HepG2 (cell line): ENCODE measurements around the gene CYTH1. TPM values are rescaled to one million over a fixed set of nuclear protein-coding genes. Genes with fewer than 3 reads are reported as not detected.

Source experiments
- CBX5 ChIP-seq: sonication (generic); formaldehyde crosslinking; IDR thresholded peaks from 2 replicates; pipeline ENCODE4 v1.4.0; 2020; ENCODE audit warnings: missing genetic modification reagents, borderline replicate concordance
- JARID2 ChIP-seq: sonication (generic); formaldehyde crosslinking; IDR thresholded peaks from 2 replicates; pipeline ENCODE4 v1.8.1; 2023; ENCODE audit warnings: missing genetic modification reagents, inconsistent platforms; ENCODE audit not compliant: insufficient replicate concordance
- KIAA2018 ChIP-seq: sonication (generic); formaldehyde crosslinking; IDR thresholded peaks from 2 replicates; pipeline ENCODE4 v1.5.0; 2020; ENCODE audit warnings: mild to moderate bottlenecking, missing genetic modification reagents, borderline replicate concordance
- NFE2 ChIP-seq: sonication (generic); formaldehyde crosslinking; IDR thresholded peaks from 2 replicates; pipeline ENCODE4 v1.4.0; 2020; ENCODE audit warnings: missing genetic modification reagents
- ZBTB37 ChIP-seq: sonication (generic); formaldehyde crosslinking; IDR thresholded peaks from 2 replicates; pipeline ENCODE4 v1.4.0; 2020; ENCODE audit warnings: mild to moderate bottlenecking, missing genetic modification reagents
- ZBTB44 ChIP-seq: sonication (generic); formaldehyde crosslinking; IDR thresholded peaks from 2 replicates; pipeline ENCODE4 v1.4.0; 2020; ENCODE audit warnings: missing genetic modification reagents
- ZNF547 ChIP-seq: sonication (generic); formaldehyde crosslinking; IDR thresholded peaks from 2 replicates; pipeline ENCODE4 v1.5.1; 2020; ENCODE audit warnings: mild to moderate bottlenecking, missing genetic modification reagents
- ZNF75D ChIP-seq: sonication (generic); formaldehyde crosslinking; IDR thresholded peaks from 2 replicates; pipeline ENCODE4 v1.8.1; 2023; ENCODE audit warnings: missing genetic modification reagents, mild to moderate bottlenecking, borderline replicate concordance
- ZNF784 ChIP-seq: sonication (generic); formaldehyde crosslinking; IDR thresholded peaks from 2 replicates; pipeline ENCODE4 v1.5.1; 2020; ENCODE audit warnings: missing genetic modification reagents, mild to moderate bottlenecking, borderline replicate concordance
- polyA plus RNA-seq, 8 experiments: library from polyadenylated mRNA; depleted of rRNA in 3 of 8; stranded (reverse) in 7 of 8; unstranded in 1 of 8; fragments of >200 nt; fragmentation: Illumina TruSeq in 4 of 8; extraction: Trizol in 4 of 8; gene quantifications; 2 replicates each; pipeline versions ENCODE4 v1.2.1 to v1.2.3, GENCODE V29; 2011 to 2016; ENCODE audit warnings: low read depth in 4 of 8, missing spikeins in 1 of 8, mixed read lengths in 1 of 8; ENCODE audit not compliant: insufficient read depth in 1 of 8
- total RNA-seq, 5 experiments: library from RNA; depleted of rRNA; stranded (reverse); fragments of >200 nt; fragmentation: Illumina TruSeq; extraction: Trizol; gene quantifications; 2 replicates each; pipeline ENCODE4 v1.2.3, GENCODE V29; 2016; ENCODE audit warnings: low read depth in 1 of 5
- TF ChIP-seq, protein P1 (sequence below): sonication (generic); formaldehyde crosslinking; IDR thresholded peaks from 2 replicates; pipeline ENCODE4 v1.8.0; 2022; ENCODE audit warnings: mild to moderate bottlenecking, missing genetic modification reagents; ENCODE audit not compliant: insufficient replicate concordance

Gene CYTH1
- total and polyA plus RNA-seq, 2 of the 13 experiments (the other 11 are each of a cell fraction or from before 2014, with no cell fraction given): 20.1 to 48.9 TPM

GRCh38 chr17:78751447-78752161 lies 30.5 kb downstream of the CYTH1 start (continued):
- TF ChIP-seq KIAA2018 (CRISPR knock-in tag) (no peak), ZBTB44 (CRISPR knock-in tag) (no peak), JARID2 (CRISPR knock-in tag) (no peak), ZBTB37 (CRISPR knock-in tag) (no peak), NFE2 (CRISPR knock-in tag) (no peak), ZNF547 (CRISPR knock-in tag) (no peak), ZNF75D (CRISPR knock-in tag) (no peak), ZNF784 (CRISPR knock-in tag) (no peak), CBX5 (0 out of 2 replicates have a peak, but pooled peaks have one; percentile 66)
- TF ChIP-seq, protein P1, sequence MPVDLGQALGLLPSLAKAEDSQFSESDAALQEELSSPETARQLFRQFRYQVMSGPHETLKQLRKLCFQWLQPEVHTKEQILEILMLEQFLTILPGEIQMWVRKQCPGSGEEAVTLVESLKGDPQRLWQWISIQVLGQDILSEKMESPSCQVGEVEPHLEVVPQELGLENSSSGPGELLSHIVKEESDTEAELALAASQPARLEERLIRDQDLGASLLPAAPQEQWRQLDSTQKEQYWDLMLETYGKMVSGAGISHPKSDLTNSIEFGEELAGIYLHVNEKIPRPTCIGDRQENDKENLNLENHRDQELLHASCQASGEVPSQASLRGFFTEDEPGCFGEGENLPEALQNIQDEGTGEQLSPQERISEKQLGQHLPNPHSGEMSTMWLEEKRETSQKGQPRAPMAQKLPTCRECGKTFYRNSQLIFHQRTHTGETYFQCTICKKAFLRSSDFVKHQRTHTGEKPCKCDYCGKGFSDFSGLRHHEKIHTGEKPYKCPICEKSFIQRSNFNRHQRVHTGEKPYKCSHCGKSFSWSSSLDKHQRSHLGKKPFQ (CRISPR knock-in tag): peak; percentile 74
